Epithelial cell of proximal tubule (primary cell): ENCODE measurements around the gene RNF150. TPM values are rescaled to one million over a fixed set of nuclear protein-coding genes. Genes with fewer than 3 reads are reported as not detected.
A peak's percentile ranks its signal among the peaks of the same experiment; 100 is the strongest.

ENCODE experiments used
- DNase-seq: peaks from one replicate; pipeline ENCODE4 v3.0.0-alpha.2; 2011; ENCODE audit warnings: low read depth
- H3K4me3 ChIP-seq: 2 replicates; pipeline ENCODE4 v1.5.1; 2011; ENCODE audit warnings: low read depth, mild to moderate bottlenecking, low read length
- CTCF ChIP-seq: conservative IDR thresholded peaks from 2 replicates; pipeline ENCODE4 v1.5.1; 2012; ENCODE audit warnings: low read depth, mild to moderate bottlenecking, low read length
- total RNA-seq: library from RNA; depleted of rRNA; stranded (reverse); fragments of >200 nt; gene quantifications from 2 replicates; pipeline ENCODE4 v1.2.3, GENCODE V29; 2015

The RNF150 gene
- total RNA-seq, 1 donor from 2014 or later, result 0.69 TPM

- no peak for DNase-seq
- no peak overlapping the region for H3K4me3 ChIP-seq
- TF ChIP-seq CTCF, result no peak
These were observed 9.2 kb upstream of the RNF150 start for GRCh38 chr4:141142423-141142822.

GRCh38 chr4:141140391-141141200, 7.3 kb upstream of the RNF150 start:
- no peak for TF ChIP-seq CTCF
- no peak for DNase-seq
- H3K4me3 ChIP-seq, result no peak overlapping the region

GRCh38 chr4:141133999-141134995, 1.0 kb upstream of the RNF150 start:
- no peak for TF ChIP-seq CTCF
- no peak overlapping the region for H3K4me3 ChIP-seq
- no peak for DNase-seq

GRCh38 chr4:141132709-141133145, 542 bp downstream of the RNF150 start:
- no peak for DNase-seq
- TF ChIP-seq CTCF, result no peak

GRCh38 chr4:141132072-141132708, 1.1 kb downstream of the RNF150 start:
- peak overlapping the region; percentile 68 for H3K4me3 ChIP-seq
- TF ChIP-seq CTCF, result no peak
- no peak for DNase-seq

More at GRCh38 chr4:141132709-141133145, 542 bp downstream of the RNF150 start:
- H3K4me3 ChIP-seq, result peak overlapping the region; percentile 68

GRCh38 chr4:141131723-141132071, 1.6 kb downstream of the RNF150 start:
- no peak for DNase-seq
- peak overlapping the region; percentile 68 for H3K4me3 ChIP-seq
- TF ChIP-seq CTCF, result no peak
